OCI-LY7 (cell line): ENCODE results near the gene SAP30L. TPM values are rescaled to one million over a fixed set of nuclear protein-coding genes. Genes with fewer than 3 reads are reported as not detected.

Experiments
- BruUV-seq: library from RNA; stranded (reverse); fragments of 400-500 nt; replicated peaks from 2 replicates; lab custom pipeline; 2021; lab: Mats Ljungman, UMichigan
- CTCF ChIA-PET: fragments of 300-600 bp; sonication (Branson Sonifier 250); formaldehyde crosslinking; loops from one replicate; lab custom pipeline; 2022; ENCODE audit warnings: antibody characterized with exemption; ENCODE audit not compliant: unreplicated experiment; lab: Charles Lee
- POLR2A ChIA-PET: fragments of 300-600 bp; sonication (Branson Sonifier 250); formaldehyde crosslinking; loops from one replicate; lab custom pipeline; 2022; ENCODE audit warnings: antibody characterized with exemption; lab: Charles Lee
- DNase-seq: peaks from one replicate; pipeline ENCODE4 v3.0.0-alpha.2; 2015; ENCODE audit warnings: low spot score
- H2AFZ ChIP-seq: fragments of 200-600 bp; sonication (generic), shearing (Covaris generic); 2 replicates; pipeline ENCODE4 v1.6.1; 2014; ENCODE audit warnings: mild to moderate bottlenecking, antibody characterized with exemption, low read length, moderate library complexity
- H3K27ac ChIP-seq: fragments of 200-600 bp; sonication (generic); 2 replicates; pipeline ENCODE4 v1.5.1; 2014; ENCODE audit warnings: mixed run types, low read depth, mild to moderate bottlenecking, moderate library complexity, low read length, inconsistent platforms; ENCODE audit not compliant: poor library complexity, severe bottlenecking
- H3K36me3 ChIP-seq: fragments of 200-600 bp; sonication (generic); 2 replicates; pipeline ENCODE4 v1.6.1; 2014; ENCODE audit warnings: mild to moderate bottlenecking, antibody characterized with exemption, low read length, moderate library complexity, mixed read lengths; ENCODE audit not compliant: insufficient read depth
- H3K4me1 ChIP-seq: fragments of 200-600 bp; sonication (generic); 2 replicates; pipeline ENCODE4 v1.5.1; 2014; ENCODE audit warnings: mild to moderate bottlenecking, low read length; ENCODE audit not compliant: insufficient read depth, poor library complexity, severe bottlenecking
- H3K4me2 ChIP-seq: fragments of 200-600 bp; sonication (generic); 2 replicates; pipeline ENCODE4 v1.6.1; 2014; ENCODE audit warnings: mild to moderate bottlenecking, low read length
- H3K4me3 ChIP-seq: fragments of 200-600 bp; sonication (generic); 2 replicates; pipeline ENCODE4 v1.5.1; 2014; ENCODE audit warnings: mild to moderate bottlenecking, low read depth, low read length; ENCODE audit not compliant: poor library complexity, severe bottlenecking
- H3K79me2 ChIP-seq: fragments of 200-600 bp; sonication (generic); 2 replicates; pipeline ENCODE4 v1.6.1; 2016; ENCODE audit warnings: low read depth, mild to moderate bottlenecking, low read length, moderate library complexity, mixed read lengths; ENCODE audit not compliant: insufficient read depth
- H3K9me2 ChIP-seq: fragments of 200-600 bp; sonication (generic); 2 replicates; pipeline ENCODE4 v1.6.1; 2016; ENCODE audit warnings: mild to moderate bottlenecking, low read length, mixed read lengths; ENCODE audit not compliant: insufficient read depth
- H3K9me3 ChIP-seq: fragments of 200-600 bp; sonication (generic); 2 replicates; pipeline ENCODE4 v1.6.1; 2014; ENCODE audit warnings: mild to moderate bottlenecking, mixed run types, low read length, mixed read lengths
- H4K20me1 ChIP-seq: fragments of 200-600 bp; sonication (generic); 2 replicates; pipeline ENCODE4 v1.6.1; 2014; ENCODE audit warnings: mild to moderate bottlenecking, antibody characterized with exemption, low read length, moderate library complexity, mixed read lengths; ENCODE audit not compliant: insufficient read depth
- CTCF ChIP-seq: fragments of 200-600 bp; sonication (generic); conservative IDR thresholded peaks from 2 replicates; pipeline ENCODE4 v1.5.1; 2014; ENCODE audit warnings: mild to moderate bottlenecking, antibody characterized with exemption, low read length, moderate library complexity, mixed read lengths
- EZH2phosphoT487 ChIP-seq: fragments of 200-600 bp; sonication (generic); IDR thresholded peaks from 2 replicates; pipeline ENCODE4 v1.6.1; 2018; ENCODE audit warnings: low read depth, borderline replicate concordance, mild to moderate bottlenecking, mixed run types, antibody characterized with exemption, low read length, moderate library complexity, mixed read lengths
- intact Hi-C: fragments of 100-400 bp; cut with micrococcal nuclease; formaldehyde crosslinking; loops from one replicate; pipeline ENCODE4 v1.10.0; 2022; ENCODE audit not compliant: unreplicated experiment
- total RNA-seq, 2 experiments: library from RNA; depleted of rRNA in 1 of 2; stranded (reverse); fragments of >200 nt in 1 of 2; shearing (Covaris generic) in 1 of 2; gene quantifications; 2 replicates each; pipeline ENCODE4 v1.2.3, GENCODE V29; 2014 to 2022

The SAP30L gene
- total RNA-seq, 2 experiments from 2014 or later, result 37.5 to 38.7 TPM

- H4K20me1 ChIP-seq, result no peaks in the 10 kb centered on the region
- TF ChIP-seq CTCF (no peak), EZH2phosphoT487 (no peak)
- ChIA-PET CTCF (no interaction called here), POLR2A (interaction anchor here (0.7 to 1.1 kb wide), 3 partner anchors 9 to 178 kb away, joined by 3 read pairs; no protein-coding TSS in a partner anchor)
- no TSS peak for BruUV-seq
- H3K36me3 ChIP-seq, result no peaks in the 10 kb centered on the region
- intact Hi-C loops, result no loop called here
- no peak overlapping the region for H2AFZ ChIP-seq
- no peaks in the 10 kb centered on the region for H3K4me1 ChIP-seq
- no peaks in the 10 kb centered on the region for H3K9me2 ChIP-seq
- H3K4me3 ChIP-seq, result no peak overlapping the region
- DNase-seq, result no peak
- H3K4me2 ChIP-seq, result no peak overlapping the region
- H3K79me2 ChIP-seq, result no peaks in the 10 kb centered on the region
- no peaks in the 10 kb centered on the region for H3K9me3 ChIP-seq
- H3K27ac ChIP-seq, result no peak overlapping the region
These were observed 24.3 kb downstream of the SAP30L start for GRCh38 chr5:154470137-154470536.

GRCh38 chr5:154470947-154471870 is 25.4 kb downstream of the SAP30L start:
- Histone ChIP-seq H3K9me3 (no peaks in the 10 kb centered on the region), H3K27ac (no peak overlapping the region), H3K4me2 (no peak overlapping the region), H3K4me1 (no peaks in the 10 kb centered on the region), H3K79me2 (no peaks in the 10 kb centered on the region), H2AFZ (no peak overlapping the region), H4K20me1 (no peaks in the 10 kb centered on the region), H3K9me2 (no peaks in the 10 kb centered on the region), H3K4me3 (no peak overlapping the region), H3K36me3 (no peaks in the 10 kb centered on the region)
- ChIA-PET POLR2A (interaction anchor here (0.5 to 1.1 kb wide), 3 partner anchors 22 to 367 kb away, joined by 3 to 4 read pairs (median 3); no protein-coding TSS in a partner anchor), CTCF (no interaction called here)
- TF ChIP-seq EZH2phosphoT487 (no peak), CTCF (no peak)
- BruUV-seq, result no TSS peak
- intact Hi-C loops, result no loop called here
- no peak for DNase-seq
